NCI-H2196 (cell line): ENCODE results near the gene PDE4B.

ENCODE experiments used
- DNase-seq: peaks from one replicate; lab custom pipeline; 2025; ENCODE audit not compliant: unreplicated experiment; lab: John Stamatoyannopoulos, UW

Gene PDE4B

DNA sequence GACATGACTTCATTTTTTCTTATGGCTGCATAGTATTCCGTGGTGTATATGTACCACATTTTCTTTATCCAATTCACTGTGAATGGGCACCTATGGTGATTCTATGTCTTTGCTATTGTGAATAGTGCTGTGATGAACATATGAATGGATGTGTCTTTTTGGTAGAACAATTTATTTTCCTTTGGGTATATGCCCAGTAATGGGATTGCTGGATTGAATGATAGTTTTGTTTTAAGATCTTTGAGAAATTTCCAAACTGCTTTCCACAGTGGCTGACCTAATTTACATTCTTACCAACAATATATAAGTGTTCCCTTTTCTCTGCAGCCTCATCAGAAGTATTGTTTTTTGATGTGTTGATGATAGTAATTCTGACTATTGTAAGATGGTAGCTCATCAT lies 379.6 kb downstream of the PDE4B start:
- DNase-seq = no peak

- DNase-seq = no peak
These were observed 382.4 kb downstream of the PDE4B start for GRCh38 chr1:66175098-66175497.

GRCh38 chr1:66175581-66175980 lies 382.9 kb downstream of the PDE4B start:
- DNase-seq = no peak

GRCh38 chr1:66176012-66176715 lies 383.5 kb downstream of the PDE4B start:
- DNase-seq = no peak

GRCh38 chr1:66176832-66177231 lies 384.1 kb downstream of the PDE4B start:
- DNase-seq = no peak

DNA sequence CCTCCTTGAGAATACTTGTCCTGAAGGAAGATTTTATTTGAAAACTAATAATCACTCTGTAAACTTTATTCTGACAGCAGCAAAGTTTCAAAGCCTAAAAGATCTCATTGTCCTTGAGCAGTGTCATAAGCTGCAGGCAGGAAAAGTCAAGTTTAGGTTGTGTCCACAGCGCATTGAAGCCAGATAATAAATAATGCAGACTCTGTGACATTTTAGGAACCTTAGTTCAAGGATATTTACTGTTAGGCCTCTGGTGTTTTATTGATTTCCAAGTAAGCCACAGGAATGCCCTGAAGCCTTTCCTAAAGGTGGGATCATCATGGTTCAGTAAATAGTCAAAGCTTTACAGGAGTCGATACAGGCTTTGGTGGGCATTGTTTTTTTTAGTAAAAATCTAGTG lies 384.8 kb downstream of the PDE4B start:
- DNase-seq = no peak

DNA sequence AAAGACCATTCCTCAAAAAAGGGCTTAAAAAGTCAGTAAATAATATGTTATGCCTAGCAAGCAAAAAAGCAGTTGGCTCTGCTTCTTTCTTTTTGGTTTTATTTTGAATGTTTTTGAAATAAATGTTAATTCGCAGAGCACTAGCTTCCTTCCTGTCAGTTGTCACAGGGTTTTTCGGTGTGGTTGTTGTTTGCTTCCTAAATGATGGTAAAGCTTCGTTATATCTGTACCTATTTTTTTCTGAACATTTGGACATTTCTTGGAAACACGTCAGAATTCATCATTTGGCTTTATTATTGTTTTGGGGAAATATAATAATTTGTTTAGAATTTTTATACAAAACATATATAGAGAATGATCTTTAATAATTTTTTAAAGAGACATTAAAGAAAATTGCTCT lies 389.3 kb downstream of the PDE4B start:
- DNase-seq = no peak

GRCh38 chr1:66182551-66183178 lies 390.0 kb downstream of the PDE4B start:
- peak; percentile 31 for DNase-seq

- no peak for DNase-seq
These were observed 390.7 kb downstream of the PDE4B start for GRCh38 chr1:66183400-66183799.

DNA sequence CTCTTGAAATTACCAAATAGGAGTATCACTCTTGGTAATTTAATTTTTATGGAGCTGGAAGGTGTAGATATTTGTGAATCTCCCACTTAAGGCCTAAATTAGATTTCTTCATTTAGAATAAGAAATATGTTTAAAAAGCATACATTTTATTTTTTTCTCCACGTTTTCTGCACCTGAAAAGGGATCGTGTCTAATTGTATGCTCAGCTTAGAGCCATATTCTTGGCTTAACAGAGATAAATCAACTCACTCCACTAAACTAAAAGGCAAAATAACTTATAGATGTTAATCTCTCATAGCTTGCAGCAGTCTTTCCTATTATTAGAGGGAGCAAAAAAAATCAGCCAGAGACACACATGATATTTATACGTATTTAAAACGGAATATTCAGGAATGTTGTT lies 404.4 kb downstream of the PDE4B start:
- DNase-seq = no peak

DNA sequence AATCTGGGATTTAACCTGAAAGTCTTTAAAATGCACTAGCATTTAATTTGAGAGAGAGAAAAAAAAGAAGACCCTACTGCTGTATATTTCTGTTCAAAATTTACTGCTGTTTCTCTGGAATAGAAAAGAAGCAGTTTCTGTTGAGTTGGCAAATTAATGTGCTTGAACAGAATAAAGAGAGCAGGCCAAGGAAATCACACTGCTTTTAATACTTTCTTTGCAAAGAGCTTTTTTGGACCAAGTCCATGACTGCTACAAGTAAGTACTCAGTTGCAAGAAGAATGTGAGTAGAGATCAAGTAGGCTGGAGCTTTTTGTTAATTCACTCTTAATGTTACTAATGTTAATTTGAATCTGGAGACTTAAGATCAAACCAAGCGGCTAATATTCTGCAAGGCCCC lies 405.1 kb downstream of the PDE4B start:
- DNase-seq = no peak

GRCh38 chr1:66206563-66207144 lies 414.0 kb downstream of the PDE4B start:
- DNase-seq = no peak

- DNase-seq = no peak
These were observed 414.8 kb downstream of the PDE4B start for GRCh38 chr1:66207484-66207883.

GRCh38 chr1:66208632-66209031 lies 415.9 kb downstream of the PDE4B start:
- no peak for DNase-seq

DNA sequence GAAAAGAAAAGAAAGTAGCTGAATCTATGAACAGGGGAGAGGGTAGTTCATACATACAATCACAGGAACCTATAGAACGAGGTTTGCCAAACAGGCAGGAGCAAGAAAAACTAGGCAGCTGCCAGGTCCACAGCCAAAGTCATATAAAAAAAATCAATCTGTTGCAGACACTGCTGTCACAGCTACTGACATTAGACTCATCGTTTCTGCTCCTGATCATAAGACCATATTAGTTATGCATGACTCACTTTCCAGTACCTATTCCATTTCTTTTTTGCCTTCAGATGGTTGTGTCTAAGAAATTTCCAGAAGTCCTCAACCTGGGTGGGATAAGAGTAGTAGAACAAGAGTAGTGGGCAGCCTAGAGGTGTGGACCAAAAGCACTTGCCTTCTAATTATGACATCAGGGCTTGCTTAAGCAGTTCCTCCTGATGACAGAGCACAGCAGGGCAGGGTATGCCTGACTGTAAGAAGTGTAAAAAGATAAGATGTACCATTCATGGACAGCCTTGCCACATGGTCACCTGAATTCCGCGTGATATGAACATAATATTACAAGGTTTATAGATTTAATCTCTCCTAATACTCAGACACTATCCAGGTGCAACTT lies 418.0 kb downstream of the PDE4B start:
- DNase-seq = no peak

GRCh38 chr1:66211521-66211920 lies 418.8 kb downstream of the PDE4B start:
- DNase-seq = no peak

DNA sequence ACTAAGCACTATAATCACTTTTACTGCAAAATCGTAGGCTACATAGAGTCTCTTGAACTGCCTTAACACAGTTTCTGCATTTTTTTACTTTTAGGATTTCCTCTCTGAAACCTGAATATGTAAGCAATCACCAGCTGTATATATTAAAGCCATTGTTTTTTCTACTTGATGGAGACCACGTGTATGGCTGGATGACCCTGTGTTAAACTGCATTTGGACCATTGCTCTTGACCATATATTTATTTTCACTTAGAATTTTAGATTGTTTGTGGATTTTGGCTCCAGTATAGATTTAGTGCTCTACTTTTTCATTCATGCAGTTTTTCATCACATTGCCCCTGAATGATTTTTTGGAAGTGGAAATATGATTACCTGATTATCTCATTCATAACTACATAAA lies 420.8 kb downstream of the PDE4B start:
- DNase-seq = no peak

DNA sequence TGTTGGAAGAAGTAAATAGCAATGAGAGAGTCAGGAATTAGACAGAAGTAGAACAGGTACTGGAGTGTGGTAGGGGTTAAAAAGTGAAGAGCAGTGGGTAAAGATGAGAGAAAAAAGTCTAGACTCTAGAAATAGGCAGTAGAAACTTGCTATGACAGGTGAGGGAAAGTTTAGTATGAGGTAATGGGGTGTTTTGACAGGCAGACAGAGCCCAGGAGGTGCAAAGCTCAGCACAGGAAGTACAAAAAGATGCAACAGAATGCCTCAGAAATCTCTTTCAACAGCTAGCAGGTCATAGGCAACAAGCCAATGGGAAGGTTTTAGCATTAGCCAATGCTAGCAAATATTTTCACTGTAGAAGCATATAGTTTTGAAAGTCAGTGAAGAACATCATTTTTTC lies 422.2 kb downstream of the PDE4B start:
- no peak for DNase-seq

DNA sequence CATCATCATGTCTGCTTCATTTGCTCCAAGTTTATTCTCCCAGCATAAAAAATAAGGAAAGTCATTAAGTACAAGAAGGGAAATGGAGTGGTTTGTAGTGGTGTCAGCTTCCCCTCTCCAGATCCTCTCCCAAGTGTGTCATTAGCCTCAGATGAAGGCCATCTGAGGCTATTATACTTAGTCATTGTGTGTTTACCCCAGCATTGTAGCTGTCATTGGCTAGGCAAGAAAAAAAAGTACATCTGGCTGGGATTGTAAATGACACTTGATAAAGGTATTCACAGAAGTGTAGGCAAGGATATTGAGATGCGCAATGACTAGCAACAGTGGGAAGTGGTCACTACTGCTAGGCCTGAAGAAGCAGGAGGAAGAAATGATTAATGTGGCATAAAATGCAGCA lies 424.3 kb downstream of the PDE4B start:
- DNase-seq = no peak

- no peak for DNase-seq
These were observed 424.9 kb downstream of the PDE4B start for GRCh38 chr1:66217561-66217960.

DNA sequence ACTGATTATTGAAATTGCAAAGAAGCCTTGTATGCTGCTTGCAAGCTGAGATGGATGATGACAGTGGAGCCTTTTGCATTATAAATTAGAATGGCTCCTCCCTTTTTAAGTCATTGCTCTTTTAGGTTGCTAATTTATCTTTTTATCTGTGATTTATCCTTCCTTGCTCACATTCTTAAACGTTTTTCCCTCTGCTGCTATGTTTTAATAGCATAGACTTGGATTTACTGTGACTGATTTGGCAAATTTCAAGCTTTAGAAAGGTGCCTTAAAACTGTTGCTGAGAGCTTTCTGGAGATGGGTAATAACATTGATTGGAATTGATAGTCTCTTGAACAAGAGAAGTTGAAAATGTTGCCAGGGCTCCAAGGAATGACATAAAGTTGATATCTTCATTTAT lies 427.8 kb downstream of the PDE4B start:
- no peak for DNase-seq

DNA sequence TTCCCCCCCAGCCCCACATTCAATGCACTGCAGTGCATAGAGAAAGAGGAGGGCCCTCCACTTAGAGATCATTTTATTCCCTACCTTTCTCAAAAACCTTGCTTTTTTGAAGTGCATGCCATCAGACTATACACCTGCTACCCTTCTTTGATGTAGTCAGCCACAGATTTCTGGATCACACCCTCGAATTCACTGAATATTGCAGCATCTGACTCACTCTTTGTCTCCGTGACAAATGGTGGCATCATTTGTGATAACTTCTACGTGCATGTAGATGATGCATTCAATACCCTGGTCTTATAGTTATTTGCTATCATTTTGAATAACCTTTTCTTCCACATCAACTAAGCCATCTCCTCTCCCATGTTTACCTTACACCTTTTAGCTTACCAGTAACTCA lies 431.0 kb downstream of the PDE4B start:
- DNase-seq = no peak
